Testis (tissue), 3 donors: ENCODE results near the gene SLC9A9. TPM values are rescaled to one million over a fixed set of nuclear protein-coding genes. Genes with fewer than 3 reads are reported as not detected.

Source experiments
- DNase-seq: peaks from one replicate; pipeline ENCODE4 v3.0.0-alpha.2; 2019
- H3K27ac ChIP-seq, 2 donors: fragments of 200-600 bp; sonication (generic); one replicate each; pipeline ENCODE4 v1.5.1; 2019
- H3K27me3 ChIP-seq: fragments of 200-600 bp; sonication (generic); one replicate; pipeline ENCODE4 v1.5.1; 2019
- H3K36me3 ChIP-seq: fragments of 200-600 bp; sonication (generic); one replicate; pipeline ENCODE4 v1.5.1; 2017; ENCODE audit warnings: low read depth; ENCODE audit errors: missing control alignments
- H3K4me1 ChIP-seq: fragments of 200-600 bp; sonication (generic); one replicate; pipeline ENCODE4 v1.5.1; 2019
- H3K4me3 ChIP-seq, 2 donors: fragments of 200-600 bp; sonication (generic); one replicate each; pipeline ENCODE4 v1.5.1; 2017 to 2019
- H3K9me3 ChIP-seq: fragments of 200-600 bp; sonication (generic); one replicate; pipeline ENCODE4 v1.5.1; 2017
- POLR2A ChIP-seq: fragments of 450-650 bp; IDR thresholded peaks from one replicate; pipeline ENCODE4 v1.6.1; 2017; ENCODE audit warnings: antibody characterized with exemption, mild to moderate bottlenecking, moderate library complexity
- WGBS, 2 donors: methylation state at CpG; one replicate each; pipeline ENCODE4 v1.1.5; 2018; 5-methylcytosine and 5-hydroxymethylcytosine counted together
- intact Hi-C: fragments of 100-400 bp; cut with DNase I; formaldehyde crosslinking; loops from one replicate; pipeline ENCODE4 v1.15.1; 2023; ENCODE audit warnings: low total_unique reads
- polyA plus RNA-seq: library from polyadenylated mRNA; stranded (reverse); fragments of 350-450 nt; fragmentation: Illumina TruSeq; extraction: RNeasy Lipid Tissue Mini Kit (QIAGEN cat#74804); gene quantifications from one replicate; pipeline ENCODE4 v1.2.3, GENCODE V29; 2014; ENCODE audit warnings: low read depth, low replicate concordance; ENCODE audit not compliant: insufficient read depth
- total RNA-seq, 2 donors: library from RNA; depleted of rRNA; stranded (reverse); fragments of >200 nt; gene quantifications; one replicate each; pipeline ENCODE4 v1.2.3, GENCODE V29; 2016
- TF ChIP-seq, protein P1 (sequence below), 3 experiments: fragments of 450-650 bp in 2 of 3; fragments of 200-600 bp in 1 of 3; sonication (generic) in 1 of 3; IDR thresholded peaks; one replicate each; pipeline ENCODE4 v1.5.1; 2016 to 2019; ENCODE audit warnings: antibody characterized with exemption in 3 of 3, mild to moderate bottlenecking in 2 of 3, moderate library complexity in 1 of 3

Gene SLC9A9
- total and polyA plus RNA-seq, 3 donors from 2014 or later = 2.7 to 6.6 (median 4.3) TPM

DNA sequence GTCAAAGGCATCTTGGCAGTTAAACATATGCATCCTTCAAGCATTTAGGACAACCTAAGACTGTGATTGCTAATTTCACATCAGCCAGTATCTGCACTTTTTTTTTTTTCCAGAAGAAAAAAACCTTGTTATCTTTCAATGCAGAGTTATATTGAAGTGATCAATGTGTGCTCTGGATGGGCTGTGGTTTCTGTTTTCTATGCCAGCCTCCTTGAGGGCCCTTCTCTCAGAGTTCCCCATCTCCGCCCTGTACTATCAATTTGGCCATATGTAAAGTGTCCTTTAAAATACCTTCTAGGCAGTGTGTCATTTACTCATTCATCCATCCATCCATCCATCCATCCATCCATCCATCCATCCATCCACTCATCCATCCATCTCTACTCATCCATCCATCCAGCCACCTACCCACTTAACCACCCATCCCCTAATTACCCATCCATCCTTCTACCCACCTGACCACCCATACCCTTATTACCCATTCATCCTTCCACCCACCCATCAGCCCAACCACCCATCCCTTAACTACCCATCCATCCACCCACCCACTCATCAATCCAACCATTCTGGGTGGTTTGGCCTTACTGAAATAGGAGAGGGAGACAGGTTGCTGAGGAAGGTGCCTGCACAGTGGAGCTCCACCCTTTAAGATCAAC is 406.6 kb downstream of the SLC9A9 start:
- no peaks in the 10 kb centered on the region for H3K4me1 ChIP-seq
- H3K27ac ChIP-seq = no peak overlapping the region
- H3K36me3 ChIP-seq = no peaks in the 10 kb centered on the region
- no peak for TF ChIP-seq POLR2A
- TF ChIP-seq, protein P1, sequence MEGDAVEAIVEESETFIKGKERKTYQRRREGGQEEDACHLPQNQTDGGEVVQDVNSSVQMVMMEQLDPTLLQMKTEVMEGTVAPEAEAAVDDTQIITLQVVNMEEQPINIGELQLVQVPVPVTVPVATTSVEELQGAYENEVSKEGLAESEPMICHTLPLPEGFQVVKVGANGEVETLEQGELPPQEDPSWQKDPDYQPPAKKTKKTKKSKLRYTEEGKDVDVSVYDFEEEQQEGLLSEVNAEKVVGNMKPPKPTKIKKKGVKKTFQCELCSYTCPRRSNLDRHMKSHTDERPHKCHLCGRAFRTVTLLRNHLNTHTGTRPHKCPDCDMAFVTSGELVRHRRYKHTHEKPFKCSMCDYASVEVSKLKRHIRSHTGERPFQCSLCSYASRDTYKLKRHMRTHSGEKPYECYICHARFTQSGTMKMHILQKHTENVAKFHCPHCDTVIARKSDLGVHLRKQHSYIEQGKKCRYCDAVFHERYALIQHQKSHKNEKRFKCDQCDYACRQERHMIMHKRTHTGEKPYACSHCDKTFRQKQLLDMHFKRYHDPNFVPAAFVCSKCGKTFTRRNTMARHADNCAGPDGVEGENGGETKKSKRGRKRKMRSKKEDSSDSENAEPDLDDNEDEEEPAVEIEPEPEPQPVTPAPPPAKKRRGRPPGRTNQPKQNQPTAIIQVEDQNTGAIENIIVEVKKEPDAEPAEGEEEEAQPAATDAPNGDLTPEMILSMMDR (IDR thresholded peaks at IDR 0.05) = no peak
- H3K9me3 ChIP-seq = no peaks in the 10 kb centered on the region
- DNase-seq = no peak
- H3K4me3 ChIP-seq = no peak overlapping the region
- WGBS, 2 donors = 100% methylated on average over 1 of the region's 1 CpG
- intact Hi-C loops = no loop called here
- H3K27me3 ChIP-seq = no peaks in the 10 kb centered on the region

DNA sequence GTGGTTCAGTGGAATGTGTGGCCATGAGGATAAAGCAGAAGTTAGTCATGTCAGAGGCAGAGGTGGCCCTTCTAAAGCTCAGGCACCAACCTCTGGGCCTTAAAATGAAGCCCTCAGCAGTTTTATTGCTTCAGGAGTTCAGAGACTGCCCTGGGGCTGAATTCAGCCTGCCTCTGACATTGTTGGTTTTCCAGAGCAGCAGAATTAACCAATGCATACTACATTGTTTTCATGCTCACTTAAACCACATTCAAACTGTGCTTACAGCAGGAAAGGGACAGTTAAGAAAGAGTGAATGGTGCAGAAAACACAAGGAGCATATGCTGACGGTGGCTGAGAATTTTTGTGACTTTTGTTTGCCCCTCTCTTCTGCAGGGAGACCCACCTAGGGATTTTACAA is 408.5 kb downstream of the SLC9A9 start:
- H3K4me1 ChIP-seq = no peaks in the 10 kb centered on the region
- no peak overlapping the region for H3K4me3 ChIP-seq
- H3K27ac ChIP-seq = no peak overlapping the region
- WGBS, 2 donors = 78 to 80% methylated on average over 1 of the region's 1 CpG
- no peaks in the 10 kb centered on the region for H3K36me3 ChIP-seq
- TF ChIP-seq, protein P1 (IDR thresholded peaks at IDR 0.05) = no peak
- no peak for TF ChIP-seq POLR2A
- H3K27me3 ChIP-seq = no peaks in the 10 kb centered on the region
- H3K9me3 ChIP-seq = no peaks in the 10 kb centered on the region
- intact Hi-C loops = no loop called here
- no peak for DNase-seq

DNA sequence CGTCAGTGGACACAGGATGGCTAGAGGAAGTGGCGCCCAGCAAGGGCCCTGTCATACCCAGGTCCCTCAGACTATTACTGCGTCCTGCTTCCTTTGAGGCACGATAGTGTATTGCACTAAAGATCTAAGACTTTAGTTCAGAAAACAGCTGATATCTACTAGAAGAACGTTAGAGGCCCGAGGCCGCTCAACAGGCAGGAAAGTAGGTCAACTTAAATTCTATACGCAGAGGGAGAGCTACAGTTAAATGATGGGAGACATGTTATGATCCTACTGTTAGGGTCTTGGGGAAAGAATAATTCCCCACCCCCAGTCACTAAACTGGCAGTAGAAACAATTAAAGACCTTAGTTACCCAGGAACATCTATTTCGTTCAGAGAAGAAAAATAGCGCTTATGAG is 410.9 kb downstream of the SLC9A9 start:
- Histone ChIP-seq H3K4me3 (no peak overlapping the region), H3K4me1 (no peaks in the 10 kb centered on the region), H3K9me3 (no peaks in the 10 kb centered on the region), H3K36me3 (no peaks in the 10 kb centered on the region), H3K27ac (no peak overlapping the region), H3K27me3 (no peaks in the 10 kb centered on the region)
- intact Hi-C loops = no loop called here
- WGBS, 2 donors = 93 to 94% methylated on average over 10 of the region's 10 CpGs
- DNase-seq = no peak
- TF ChIP-seq, protein P1 (IDR thresholded peaks at IDR 0.05) = no peak
- TF ChIP-seq POLR2A = no peak

DNA sequence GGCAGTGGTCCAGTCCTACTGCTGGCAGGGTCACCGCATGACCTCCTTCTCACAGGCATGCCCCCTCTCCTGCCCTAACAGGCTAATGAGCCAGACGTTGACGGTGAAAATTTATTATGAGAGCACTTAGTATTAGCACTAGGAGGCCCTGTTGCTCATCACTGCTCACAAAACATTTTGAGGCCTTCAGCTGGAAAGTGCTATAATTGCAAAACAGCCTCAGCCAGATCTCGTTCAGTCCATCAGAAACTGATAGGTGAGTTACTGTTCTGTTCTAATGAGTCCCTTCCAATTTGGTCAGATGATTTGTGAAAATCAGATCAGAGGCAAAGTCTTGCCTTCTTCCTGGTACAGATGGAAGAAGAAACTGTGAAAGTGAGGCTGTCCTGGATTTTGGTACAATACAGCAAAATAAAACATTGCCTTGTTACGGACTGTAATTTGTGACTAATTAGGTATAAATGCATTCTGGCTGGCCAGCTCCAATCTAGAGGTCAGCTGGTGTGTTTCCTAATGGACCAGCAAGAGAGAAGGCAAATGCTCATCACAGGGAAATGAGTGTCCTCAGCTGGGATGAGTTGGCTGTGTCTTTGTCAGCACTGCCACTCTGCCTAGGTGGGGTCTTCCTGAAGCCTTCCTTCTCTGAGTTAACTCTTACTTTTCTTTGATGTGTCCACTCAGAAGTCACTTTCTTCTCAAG is 411.9 kb downstream of the SLC9A9 start:
- H3K4me1 ChIP-seq = no peaks in the 10 kb centered on the region
- no peaks in the 10 kb centered on the region for H3K9me3 ChIP-seq
- H3K36me3 ChIP-seq = no peaks in the 10 kb centered on the region
- intact Hi-C loops = no loop called here
- no peak overlapping the region for H3K4me3 ChIP-seq
- TF ChIP-seq, protein P1 (IDR thresholded peaks at IDR 0.05) = no peak
- no peak for TF ChIP-seq POLR2A
- H3K27ac ChIP-seq = no peak overlapping the region
- H3K27me3 ChIP-seq = no peaks in the 10 kb centered on the region
- 77 to 80% methylated on average over 3 to 5 of the region's 5 CpGs for WGBS, 2 donors
- DNase-seq = no peak
